Right ventricle myocardium superior (tissue), 1 donor: ENCODE measurements around the gene AKAP12. TPM values are rescaled to one million over a fixed set of nuclear protein-coding genes. Genes with fewer than 3 reads are reported as not detected.

Source experiments
- ATAC-seq: fragments of 200-7000 bp; cut with Tn5 transposase; one replicate; pipeline ENCODE4 v1.9.1; 2020; ENCODE audit warnings: mild to moderate bottlenecking; ENCODE audit not compliant: poor library complexity
- DNase-seq: peaks from one replicate; pipeline ENCODE4 v3.0.0-alpha.2; 2020
- intact Hi-C: fragments of 100-400 bp; cut with DNase I; formaldehyde crosslinking; loops from one replicate; pipeline ENCODE4 v1.11.2; 2022
- total RNA-seq: library from RNA; stranded (reverse); fragmentation: NEBNext Ultra II Directional; extraction: Animal tissue kit (Norgen Biotek cat#: 25700); gene quantifications from one replicate; pipeline ENCODE4 v1.2.1, GENCODE V29; 2021
- donor health status: DM: no; HTN: yes; CAD: no; lungs with severe emphysema.

The AKAP12 gene
- total RNA-seq, 1 donor from 2014 or later, result 13.9 TPM

DNA sequence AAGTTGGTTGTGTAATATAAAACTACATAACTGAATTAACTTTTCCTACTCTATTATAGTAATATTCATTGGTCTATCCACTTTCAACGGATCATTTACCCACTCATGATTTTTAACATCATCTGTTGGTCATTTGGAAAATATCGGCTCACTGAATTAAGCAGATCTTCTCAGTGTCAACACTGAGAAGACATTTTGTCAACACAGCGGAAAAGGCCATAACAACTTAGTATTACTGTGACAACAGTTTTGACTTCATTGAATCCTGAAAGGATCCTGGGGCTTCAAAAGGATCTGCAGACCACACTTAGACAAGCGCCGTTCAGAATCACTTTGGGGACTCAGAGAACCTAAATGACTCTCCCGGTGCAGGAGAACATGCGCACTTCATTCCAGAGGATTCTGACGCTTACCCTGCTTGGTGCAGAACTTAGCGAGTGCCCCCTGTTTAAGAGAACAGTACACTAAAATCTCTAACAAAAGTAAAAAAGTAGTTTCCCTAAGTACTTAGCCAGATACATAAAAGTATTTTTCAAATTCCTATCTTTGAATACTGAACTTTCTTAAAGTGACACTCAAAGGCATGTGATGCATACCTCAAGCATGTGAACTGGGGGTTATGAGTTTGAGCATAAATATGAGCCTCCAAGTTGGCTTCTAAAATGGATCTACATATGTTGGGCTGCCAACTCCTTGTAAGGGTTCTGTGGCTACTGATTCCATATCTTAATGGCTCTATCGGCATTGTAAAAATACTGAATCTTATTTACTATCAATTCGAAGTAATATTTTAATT is 147.6 kb downstream of the AKAP12 start:
- intact Hi-C loops, result no loop called here
- ATAC-seq (no peak), DNase-seq (no peak)

DNA sequence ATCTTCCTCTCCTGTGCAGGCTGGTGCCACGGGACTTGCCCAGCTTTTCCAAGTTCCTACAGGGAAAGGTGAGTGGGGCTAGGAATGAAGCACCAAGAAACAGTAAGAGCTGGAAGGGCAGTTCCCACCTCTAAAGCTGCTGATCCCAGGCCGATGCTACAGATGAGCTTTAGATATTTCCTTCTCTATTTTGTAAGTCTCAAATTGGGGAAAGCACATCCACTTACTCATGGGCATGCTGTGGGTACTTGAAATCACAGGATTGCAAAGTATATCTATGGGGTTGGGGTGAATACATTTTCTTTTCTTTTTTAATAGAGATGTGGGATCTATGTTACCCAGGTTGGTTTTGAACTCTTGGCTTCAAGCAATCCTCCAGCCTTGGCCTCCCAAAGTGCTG is 148.5 kb downstream of the AKAP12 start:
- no peak for DNase-seq
- ATAC-seq, result no peak
- intact Hi-C loops, result no loop called here

DNA sequence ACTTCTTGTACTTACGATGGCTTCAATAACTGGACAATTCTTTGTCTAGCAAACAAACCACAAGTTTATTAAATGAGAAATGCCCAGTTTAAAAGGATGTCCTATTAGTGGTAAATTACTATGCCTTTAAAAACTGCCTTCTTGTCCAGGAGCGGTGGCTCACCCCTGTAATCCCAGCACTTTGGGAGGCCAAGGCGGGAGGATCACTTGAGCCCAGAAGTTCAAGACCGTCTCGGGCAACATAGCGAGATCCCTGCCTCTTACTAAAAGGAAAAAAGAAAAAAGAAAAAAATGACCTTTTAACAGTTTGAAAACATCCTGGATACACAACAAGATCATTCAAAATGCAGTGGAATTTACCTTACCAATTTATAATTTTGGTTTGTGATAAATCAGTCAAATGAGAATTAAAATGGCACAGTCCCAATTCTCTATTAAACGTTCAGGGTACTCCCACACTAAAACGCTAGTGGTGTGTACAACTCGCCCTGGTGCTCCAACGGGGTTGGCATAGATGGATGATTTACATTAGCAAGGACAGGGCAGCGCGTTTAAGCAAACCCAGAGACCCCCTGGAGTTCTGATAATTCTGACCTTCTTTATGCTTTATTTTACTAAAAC is 149.3 kb downstream of the AKAP12 start:
- no peak for DNase-seq
- ATAC-seq, result no peak
- intact Hi-C loops, result no loop called here

DNA sequence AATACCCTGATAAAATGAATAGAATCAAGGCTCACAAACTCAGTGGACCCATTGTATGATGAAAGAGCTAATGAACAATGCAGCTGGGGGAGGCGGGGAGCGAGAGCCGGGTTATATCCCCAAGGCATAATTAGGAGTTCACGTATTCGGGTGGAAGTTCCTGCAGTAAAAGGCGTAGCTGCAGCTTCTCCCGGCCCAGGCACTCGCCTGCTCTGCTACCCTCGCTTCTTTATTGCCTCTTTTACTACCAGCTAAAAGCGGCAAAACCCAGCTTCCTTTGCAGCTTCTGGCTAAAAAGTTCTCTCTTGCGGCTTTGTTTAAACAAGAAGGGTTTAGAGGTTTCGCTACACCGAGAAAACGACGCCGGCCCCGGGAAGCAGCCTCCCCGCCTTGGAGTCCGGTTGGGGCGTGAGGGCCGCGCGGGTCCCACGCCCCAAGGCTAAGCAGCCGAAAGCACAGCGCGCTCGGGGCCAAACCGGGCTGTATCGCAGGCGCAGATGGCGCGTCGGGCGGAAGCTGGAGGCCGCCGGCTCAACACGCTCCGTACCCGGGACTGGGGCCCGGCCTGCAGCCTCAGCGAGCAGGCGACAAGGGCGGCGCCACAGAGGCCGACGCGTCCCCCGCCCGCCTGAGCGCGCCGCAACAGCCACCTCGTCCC is 150.0 kb downstream of the AKAP12 start:
- DNase-seq (peak; percentile 79), ATAC-seq (peak; percentile 30)
- intact Hi-C loops, result no loop called here

DNA sequence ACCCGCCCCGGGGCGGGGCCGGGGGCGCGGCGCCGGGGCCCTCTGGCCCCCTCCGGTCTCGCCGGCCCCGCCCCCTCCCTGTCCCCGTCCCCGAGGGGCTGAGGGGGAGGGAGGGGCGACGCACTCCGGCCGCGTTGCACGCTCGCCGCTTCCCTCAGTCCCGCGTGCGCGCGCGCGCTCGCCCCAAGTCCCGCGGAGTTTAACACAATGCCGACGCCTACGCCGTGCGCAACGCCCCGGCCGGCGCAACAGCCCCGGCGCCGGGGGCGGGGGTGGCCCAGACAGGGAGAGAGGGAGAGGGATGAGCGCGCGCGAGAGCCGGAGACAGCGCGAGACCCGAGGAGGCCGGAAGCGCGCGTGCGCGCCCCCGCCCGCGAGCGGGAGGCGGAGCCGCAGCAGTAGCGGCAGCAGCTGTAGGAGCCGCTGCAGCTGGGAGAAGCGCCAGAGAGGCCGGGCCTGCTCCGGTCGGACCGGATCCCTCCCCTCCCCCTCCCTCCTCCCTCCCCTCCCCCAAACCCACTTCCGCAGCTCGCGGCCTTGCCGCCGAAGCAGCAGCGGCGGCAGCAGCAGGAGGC is 150.6 kb downstream of the AKAP12 start:
- intact Hi-C loops, result no loop called here
- peak; percentile 99 for DNase-seq
- ATAC-seq, result peak; percentile 86

DNA sequence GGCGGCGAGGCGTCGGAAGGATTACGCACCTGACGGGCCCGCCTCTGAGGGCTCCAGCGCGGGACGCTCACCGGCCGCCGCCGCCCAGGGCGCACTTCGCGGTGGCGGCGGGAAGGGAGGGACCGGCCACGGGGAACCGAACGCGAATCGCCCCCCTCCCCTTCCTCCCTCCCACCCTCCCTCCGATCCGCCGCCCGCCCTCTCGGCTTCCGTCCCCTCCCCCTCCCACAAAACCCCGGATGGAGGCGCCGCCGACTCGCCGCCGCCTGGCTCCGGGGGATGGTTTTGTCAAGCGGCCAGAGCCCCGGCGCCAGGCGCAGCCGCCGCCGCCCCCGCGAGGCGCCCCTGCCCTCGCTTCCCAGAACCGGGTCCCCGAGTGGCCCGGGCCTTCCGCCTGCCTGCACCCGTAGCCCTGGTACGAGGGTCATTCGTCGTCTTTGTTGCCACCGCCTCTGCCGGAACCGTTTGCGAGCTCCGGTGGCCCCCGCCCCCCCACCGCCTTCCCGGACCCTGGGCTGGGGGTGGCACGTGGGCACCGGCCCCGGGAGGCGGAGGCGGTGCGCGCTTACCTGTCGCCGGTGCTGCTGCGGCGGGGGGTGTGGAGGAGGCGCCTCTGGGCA is 151.2 kb downstream of the AKAP12 start:
- ATAC-seq (peak; percentile 49), DNase-seq (peak; percentile 87)
- intact Hi-C loops, result no loop called here

DNA sequence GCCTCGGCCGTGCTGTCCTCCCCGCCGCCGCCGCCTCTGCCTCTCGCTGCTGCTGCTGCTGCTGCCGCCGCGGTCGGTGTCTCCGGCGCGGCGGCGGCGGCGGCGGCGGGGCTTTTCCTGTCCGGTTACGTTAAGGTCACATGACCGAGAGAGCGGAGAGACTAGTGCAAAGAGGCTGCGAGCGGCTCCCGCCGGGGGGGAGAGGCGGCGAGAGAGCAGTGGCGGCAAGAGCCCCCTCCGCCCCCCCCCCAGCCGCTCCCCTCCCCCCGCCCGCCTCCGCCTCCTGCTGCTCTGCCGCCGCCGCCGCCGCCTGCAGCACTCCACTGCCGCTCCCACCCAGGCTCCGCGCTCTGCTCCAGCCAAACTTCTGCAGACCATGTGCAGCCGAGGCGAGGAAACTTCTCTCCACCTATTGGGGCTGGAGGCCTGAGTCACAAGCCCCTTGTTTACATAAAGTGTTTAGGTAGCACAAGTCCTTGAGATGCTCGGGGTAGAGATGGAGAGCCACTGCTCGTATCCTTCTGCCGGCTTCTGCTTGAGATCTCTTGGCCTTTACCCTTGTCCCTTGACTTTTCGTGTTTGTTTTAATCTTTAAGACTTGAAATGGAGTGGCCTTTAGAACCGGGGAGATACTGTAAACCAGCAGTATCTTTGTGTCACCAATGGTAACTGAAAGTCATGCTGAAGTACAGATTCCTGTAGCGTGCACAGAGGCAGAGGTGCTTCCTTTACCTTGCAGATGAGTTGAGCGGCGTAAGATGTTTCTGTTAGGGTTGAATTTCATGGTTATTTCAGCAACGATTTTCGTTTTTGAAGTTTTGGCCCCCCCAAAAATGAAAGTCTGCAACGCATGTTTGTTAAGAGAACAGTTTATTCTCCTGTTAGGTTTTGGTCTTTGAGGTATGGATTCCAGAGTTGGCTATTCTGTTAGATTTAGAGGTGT is 152.0 kb downstream of the AKAP12 start, which contains the start of gene ZBTB2:
Gene ZBTB2 (minus strand): TSS at position 89 of the 943 bp plus-strand sequence. CDS start 17,922 bp downstream, outside the sequence.
- DNase-seq (peak; percentile 81), ATAC-seq (peak; percentile 6)
- intact Hi-C loops, result no loop called here

DNA sequence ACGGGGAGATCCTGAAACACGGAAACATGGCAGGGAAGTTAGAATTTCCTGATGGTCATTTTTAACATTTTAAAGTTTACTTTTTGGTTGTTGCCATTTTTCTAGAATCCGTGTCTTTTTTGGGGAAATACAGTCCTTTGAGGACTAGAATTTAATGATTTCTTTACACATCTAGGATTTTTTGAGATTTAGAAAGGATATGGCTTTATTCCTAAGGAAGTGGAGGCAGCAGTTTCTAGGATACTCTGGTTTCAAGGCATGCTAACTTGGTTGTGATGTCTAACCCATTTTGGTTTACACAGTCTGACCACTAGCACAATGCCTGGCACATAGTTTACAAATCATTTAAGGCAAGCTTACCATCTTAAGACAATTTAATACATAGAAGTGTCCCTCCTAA is 152.7 kb downstream of the AKAP12 start:
- intact Hi-C loops, result no loop called here
- no peak for ATAC-seq
- DNase-seq, result no peak

DNA sequence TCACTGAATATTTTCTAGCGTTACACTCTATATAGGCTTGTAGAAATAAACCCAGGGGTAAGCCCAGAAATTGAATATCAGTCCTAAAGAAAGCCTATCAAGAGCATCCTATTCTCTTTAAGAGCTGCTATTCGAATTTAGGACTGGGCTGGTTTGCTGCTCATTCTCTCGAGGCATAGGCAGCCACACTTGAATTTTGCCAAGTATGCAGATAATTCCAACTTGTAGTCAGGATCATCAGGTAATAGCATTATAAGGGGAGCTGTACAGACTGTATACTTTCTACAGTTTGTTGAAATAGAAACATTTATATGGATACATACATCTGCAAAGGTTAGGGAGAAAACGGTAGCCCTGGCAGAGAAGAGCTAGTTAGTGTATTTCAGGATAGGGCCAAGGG is 153.6 kb downstream of the AKAP12 start:
- intact Hi-C loops, result no loop called here
- no peak for DNase-seq
- ATAC-seq, result no peak

DNA sequence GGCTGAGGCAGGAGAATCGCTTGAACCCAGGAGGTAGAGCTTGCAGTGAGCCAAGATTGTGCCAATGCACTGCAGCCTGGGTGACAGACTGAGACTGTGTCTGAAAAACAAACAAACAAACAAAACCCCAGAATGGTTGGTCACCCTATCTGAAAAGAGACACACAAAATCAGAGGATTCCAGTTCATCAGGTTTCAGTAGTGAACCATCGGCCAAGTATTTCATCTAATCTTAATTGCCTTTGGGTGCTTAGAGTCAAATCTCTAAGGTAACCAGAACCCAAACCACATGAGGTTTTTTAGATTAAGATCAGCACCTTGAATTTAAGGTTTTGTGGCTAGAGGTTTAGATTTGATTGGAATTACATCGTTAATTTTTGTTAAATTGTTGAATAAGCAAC is 159.9 kb downstream of the AKAP12 start:
- intact Hi-C loops, result no loop called here
- ATAC-seq (no peak), DNase-seq (no peak)

DNA sequence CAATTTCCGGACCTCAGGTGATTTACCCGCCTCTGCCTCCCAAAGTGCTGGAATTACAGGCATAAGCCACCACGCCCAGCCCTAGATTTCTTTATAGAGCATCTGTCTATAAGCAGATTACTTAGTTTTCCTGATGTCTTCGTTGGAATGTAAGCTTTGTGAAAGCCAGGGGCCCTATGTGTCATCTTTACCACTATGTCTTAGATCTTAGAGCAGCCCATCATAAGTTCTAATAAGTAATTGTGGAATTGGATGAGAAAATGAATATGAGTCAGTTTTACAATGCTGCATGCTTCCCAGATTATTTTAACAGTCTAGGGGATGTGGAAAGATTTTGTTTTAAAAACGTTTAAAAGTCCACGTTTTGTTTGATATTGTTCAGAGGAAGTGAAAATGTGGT is 160.7 kb downstream of the AKAP12 start:
- intact Hi-C loops, result no loop called here
- ATAC-seq (no peak), DNase-seq (no peak)

DNA sequence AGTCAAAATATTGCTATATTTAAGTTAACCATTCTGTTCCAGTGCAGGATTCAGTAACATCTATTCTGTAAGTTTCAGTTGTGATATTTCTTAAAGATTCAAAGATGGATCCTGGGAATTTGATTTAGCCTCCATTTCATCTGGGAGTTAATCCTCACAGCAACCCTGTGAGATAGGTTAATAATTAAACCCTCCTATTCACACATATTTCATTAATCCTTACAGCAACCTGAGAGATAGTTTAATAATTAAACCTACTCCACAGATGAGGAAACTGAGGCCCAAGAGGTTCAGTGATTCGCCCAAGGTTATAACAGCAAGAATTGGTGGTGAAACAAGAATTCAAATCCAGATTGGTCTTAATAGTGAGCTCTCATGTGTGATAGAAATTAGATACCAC is 162.5 kb downstream of the AKAP12 start:
- DNase-seq, result no peak
- intact Hi-C loops, result no loop called here
- no peak for ATAC-seq

DNA sequence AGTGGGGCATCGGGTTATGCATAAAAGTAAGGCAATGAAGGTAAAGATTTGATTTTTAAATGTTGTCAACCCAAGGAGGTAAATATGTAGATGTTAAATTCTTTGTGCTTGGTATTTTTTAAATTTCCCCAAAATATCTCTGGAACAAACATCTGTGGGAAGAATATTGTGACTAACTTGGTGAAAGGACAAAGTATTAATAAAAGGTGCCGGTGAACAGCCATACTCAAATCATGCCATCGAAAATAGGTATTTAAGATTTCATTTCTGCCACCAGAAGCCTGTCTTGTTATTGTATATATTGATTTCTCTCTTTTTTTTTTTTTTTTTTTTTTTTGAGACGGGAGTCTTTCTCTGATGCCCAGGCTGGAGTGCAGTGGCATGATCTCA is 164.1 kb downstream of the AKAP12 start:
- DNase-seq (no peak), ATAC-seq (no peak)
- intact Hi-C loops, result no loop called here

Other genes starting within 250 kb of the AKAP12 start
- gene ZBTB2, start 151.6 kb downstream of the AKAP12 start, total RNA-seq, result 4.1 TPM
- 15.5 TPM for gene RMND1, start 212.2 kb downstream of the AKAP12 start, total RNA-seq